Measurements from ENCODE around the gene TUBGCP2. TPM values are rescaled to one million over a fixed set of nuclear protein-coding genes. Genes with fewer than 3 reads are reported as not detected.

The TUBGCP2 gene
- total RNA-seq, 1 experiment from 2014 or later = 92.2 TPM

DNA sequence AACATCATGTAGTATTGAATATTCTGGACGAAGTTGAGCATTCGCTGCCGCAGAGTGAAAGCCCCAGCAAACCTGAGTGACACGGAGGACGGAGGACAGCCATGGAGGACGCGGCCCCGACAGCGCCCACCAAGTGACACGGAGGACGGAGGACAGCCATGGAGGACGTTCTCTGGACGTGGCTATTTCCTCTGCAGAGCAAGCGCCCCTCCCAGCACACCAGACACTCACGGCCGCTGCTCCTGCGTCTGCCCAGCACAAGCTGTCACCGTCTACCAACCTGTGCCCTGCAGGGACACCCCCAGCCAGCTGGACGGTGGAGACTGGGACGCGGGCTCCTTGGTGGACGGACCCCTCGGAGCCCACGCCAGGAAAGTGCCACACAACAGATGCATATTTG is 24.7 kb downstream of the TUBGCP2 start:
- no peaks in the 10 kb centered on the region for H3K27me3 Mint-ChIP-seq (ENCODE audit: insufficient read depth, unreplicated experiment)
- ChIA-PET CTCF (no interaction called here), POLR2A (no interaction called here)
- no peak overlapping the region for H3K27ac Mint-ChIP-seq (ENCODE audit: unreplicated experiment)
- DNase-seq = no peak
- H3K4me1 Mint-ChIP-seq (ENCODE audit: low read depth, unreplicated experiment) = peaks cover 1% of the 10 kb centered on the region
- H3K36me3 Mint-ChIP-seq (ENCODE audit: insufficient read depth, unreplicated experiment) = peaks cover 70% of the 10 kb centered on the region
- H3K9me3 ChIP-seq = no peaks in the 10 kb centered on the region
- intact Hi-C loops (cut with micrococcal nuclease; ENCODE audit: unreplicated experiment) = no loop called here
- TF ChIP-seq, protein P1, sequence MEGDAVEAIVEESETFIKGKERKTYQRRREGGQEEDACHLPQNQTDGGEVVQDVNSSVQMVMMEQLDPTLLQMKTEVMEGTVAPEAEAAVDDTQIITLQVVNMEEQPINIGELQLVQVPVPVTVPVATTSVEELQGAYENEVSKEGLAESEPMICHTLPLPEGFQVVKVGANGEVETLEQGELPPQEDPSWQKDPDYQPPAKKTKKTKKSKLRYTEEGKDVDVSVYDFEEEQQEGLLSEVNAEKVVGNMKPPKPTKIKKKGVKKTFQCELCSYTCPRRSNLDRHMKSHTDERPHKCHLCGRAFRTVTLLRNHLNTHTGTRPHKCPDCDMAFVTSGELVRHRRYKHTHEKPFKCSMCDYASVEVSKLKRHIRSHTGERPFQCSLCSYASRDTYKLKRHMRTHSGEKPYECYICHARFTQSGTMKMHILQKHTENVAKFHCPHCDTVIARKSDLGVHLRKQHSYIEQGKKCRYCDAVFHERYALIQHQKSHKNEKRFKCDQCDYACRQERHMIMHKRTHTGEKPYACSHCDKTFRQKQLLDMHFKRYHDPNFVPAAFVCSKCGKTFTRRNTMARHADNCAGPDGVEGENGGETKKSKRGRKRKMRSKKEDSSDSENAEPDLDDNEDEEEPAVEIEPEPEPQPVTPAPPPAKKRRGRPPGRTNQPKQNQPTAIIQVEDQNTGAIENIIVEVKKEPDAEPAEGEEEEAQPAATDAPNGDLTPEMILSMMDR (IDR thresholded peaks at IDR 0.05; ENCODE audit: insufficient read depth in 1 of 2, low read depth in 1 of 2, low read length in 1 of 2, severe bottlenecking in 1 of 2, unreplicated experiment in 1 of 2) = no peak
- no TSS peak for BruUV-seq (replicated peaks)
- peaks cover 14% of the 10 kb centered on the region for H3K36me3 ChIP-seq (ENCODE audit: control insufficient read depth, insufficient read depth, low read length)
- no peaks in the 10 kb centered on the region for H3K9me3 Mint-ChIP-seq (ENCODE audit: unreplicated experiment)
- H3K27me3 ChIP-seq (replicated peaks; ENCODE audit: control insufficient read depth, insufficient read depth, low read length) = no peaks in the 10 kb centered on the region
- H3K4me3 ChIP-seq (ENCODE audit: low read depth, low read length) = no peak overlapping the region
- H3K4me3 Mint-ChIP-seq (ENCODE audit: unreplicated experiment) = no peak overlapping the region
- H3K4me1 ChIP-seq = peaks cover 8% of the 10 kb centered on the region

- H3K27me3 Mint-ChIP-seq (ENCODE audit: insufficient read depth, unreplicated experiment) = no peaks in the 10 kb centered on the region
- Histone ChIP-seq H3K27me3 (replicated peaks; ENCODE audit: control insufficient read depth, insufficient read depth, low read length) (no peaks in the 10 kb centered on the region), H3K9me3 (no peaks in the 10 kb centered on the region), H3K4me1 (peaks cover 18% of the 10 kb centered on the region), H3K36me3 (ENCODE audit: control insufficient read depth, insufficient read depth, low read length) (peaks cover 14% of the 10 kb centered on the region), H3K4me3 (ENCODE audit: low read depth, low read length) (no peak overlapping the region)
- BruUV-seq (replicated peaks) = no TSS peak
- H3K36me3 Mint-ChIP-seq (ENCODE audit: insufficient read depth, unreplicated experiment) = peaks cover 70% of the 10 kb centered on the region
- ChIA-PET POLR2A (no interaction called here), CTCF (no interaction called here)
- no peak overlapping the region for H3K27ac Mint-ChIP-seq (ENCODE audit: unreplicated experiment)
- TF ChIP-seq, protein P1 (IDR thresholded peaks at IDR 0.05; ENCODE audit: insufficient read depth in 1 of 2, low read depth in 1 of 2, low read length in 1 of 2, severe bottlenecking in 1 of 2, unreplicated experiment in 1 of 2) = no peak
- no peak overlapping the region for H3K4me3 Mint-ChIP-seq (ENCODE audit: unreplicated experiment)
- H3K9me3 Mint-ChIP-seq (ENCODE audit: unreplicated experiment) = no peaks in the 10 kb centered on the region
- DNase-seq = no peak
- peaks cover 11% of the 10 kb centered on the region for H3K4me1 Mint-ChIP-seq (ENCODE audit: low read depth, unreplicated experiment)
- intact Hi-C loops (cut with micrococcal nuclease; ENCODE audit: unreplicated experiment) = no loop called here
These were observed 25.8 kb downstream of the TUBGCP2 start for GRCh38 chr10:133282846-133283390.

GRCh38 chr10:133281628-133282372 is 26.9 kb downstream of the TUBGCP2 start:
- BruUV-seq (replicated peaks) = no TSS peak
- no peak overlapping the region for H3K4me3 Mint-ChIP-seq (ENCODE audit: unreplicated experiment)
- Histone ChIP-seq H3K4me1 (peaks cover 29% of the 10 kb centered on the region), H3K4me3 (ENCODE audit: low read depth, low read length) (no peak overlapping the region), H3K9me3 (no peaks in the 10 kb centered on the region), H3K36me3 (ENCODE audit: control insufficient read depth, insufficient read depth, low read length) (peaks cover 13% of the 10 kb centered on the region), H3K27me3 (replicated peaks; ENCODE audit: control insufficient read depth, insufficient read depth, low read length) (no peaks in the 10 kb centered on the region)
- no peak overlapping the region for H3K27ac Mint-ChIP-seq (ENCODE audit: unreplicated experiment)
- no peaks in the 10 kb centered on the region for H3K27me3 Mint-ChIP-seq (ENCODE audit: insufficient read depth, unreplicated experiment)
- intact Hi-C loops (cut with micrococcal nuclease; ENCODE audit: unreplicated experiment) = no loop called here
- TF ChIP-seq, protein P1 (IDR thresholded peaks at IDR 0.05; ENCODE audit: insufficient read depth in 1 of 2, low read depth in 1 of 2, low read length in 1 of 2, severe bottlenecking in 1 of 2, unreplicated experiment in 1 of 2) = no peak
- peaks cover 66% of the 10 kb centered on the region for H3K36me3 Mint-ChIP-seq (ENCODE audit: insufficient read depth, unreplicated experiment)
- DNase-seq = no peak
- ChIA-PET CTCF (interaction anchor here (0.6 kb wide), 1 partner anchor 76 kb away, joined by 3 read pairs; no protein-coding TSS in a partner anchor), POLR2A (no interaction called here)
- H3K9me3 Mint-ChIP-seq (ENCODE audit: unreplicated experiment) = no peaks in the 10 kb centered on the region
- H3K4me1 Mint-ChIP-seq (ENCODE audit: low read depth, unreplicated experiment) = peaks cover 11% of the 10 kb centered on the region
